Trophoblast cell (in vitro differentiated cells and primary cell): ENCODE data around the gene ACSL6.

Experiments
- DNase-seq, 2 donors: peaks; one replicate each; pipeline ENCODE4 v3.0.0-alpha.2; 2016
- H2AFZ ChIP-seq: 2 replicates; pipeline ENCODE4 v1.6.1; 2013; ENCODE audit warnings: low read length, moderate library complexity, mild to moderate bottlenecking; ENCODE audit not compliant: insufficient read depth, poor library complexity
- H2AK5ac ChIP-seq: 2 replicates; pipeline ENCODE4 v1.6.1; 2013; ENCODE audit warnings: mild to moderate bottlenecking, low read length
- H2BK120ac ChIP-seq: 2 replicates; pipeline ENCODE4 v1.6.1; 2013; ENCODE audit warnings: low read length, mild to moderate bottlenecking, moderate library complexity; ENCODE audit not compliant: insufficient read depth, poor library complexity
- H2BK12ac ChIP-seq: 2 replicates; pipeline ENCODE4 v1.6.1; 2013; ENCODE audit warnings: mild to moderate bottlenecking, low read length, moderate library complexity
- H2BK5ac ChIP-seq: 2 replicates; pipeline ENCODE4 v1.6.1; 2013; ENCODE audit warnings: low read length, low read depth, moderate library complexity, mild to moderate bottlenecking; ENCODE audit not compliant: poor library complexity
- H3K14ac ChIP-seq: 2 replicates; pipeline ENCODE4 v1.6.1; 2013; ENCODE audit warnings: mild to moderate bottlenecking, low read length
- H3K18ac ChIP-seq: 2 replicates; pipeline ENCODE4 v1.6.1; 2013; ENCODE audit warnings: mild to moderate bottlenecking, low read length
- H3K23ac ChIP-seq: 2 replicates; pipeline ENCODE4 v1.6.1; 2013; ENCODE audit warnings: low read length
- H3K27ac ChIP-seq: 2 replicates; pipeline ENCODE4 v1.5.1; 2013; ENCODE audit warnings: low read depth, mild to moderate bottlenecking, inconsistent platforms, low read length, moderate library complexity
- H3K27me3 ChIP-seq: 2 replicates; pipeline ENCODE4 v1.6.1; 2013; ENCODE audit warnings: inconsistent platforms, mild to moderate bottlenecking, low read length, moderate library complexity; ENCODE audit not compliant: insufficient read depth
- H3K36me3 ChIP-seq, 2 experiments: 1 replicate in 1 of 2; 2 replicates in 1 of 2; pipeline ENCODE4 v1.6.1; 2013; ENCODE audit warnings: low read length in 2 of 2, mild to moderate bottlenecking in 2 of 2, moderate library complexity in 1 of 2; ENCODE audit not compliant: insufficient read depth in 2 of 2, control insufficient read depth in 1 of 2
- H3K4ac ChIP-seq: 2 replicates; pipeline ENCODE4 v1.6.1; 2013; ENCODE audit warnings: low read depth, mild to moderate bottlenecking, low read length, moderate library complexity
- H3K4me1 ChIP-seq, 2 experiments: 1 replicate in 1 of 2; 2 replicates in 1 of 2; pipeline ENCODE4 v1.6.1; 2013; ENCODE audit warnings: low read length in 2 of 2, mild to moderate bottlenecking in 2 of 2, moderate library complexity in 1 of 2; ENCODE audit not compliant: insufficient read depth in 2 of 2, control insufficient read depth in 1 of 2
- H3K4me2 ChIP-seq: 2 replicates; pipeline ENCODE4 v1.6.1; 2013; ENCODE audit warnings: inconsistent platforms, mild to moderate bottlenecking, low read length, moderate library complexity
- H3K4me3 ChIP-seq: 2 replicates; pipeline ENCODE4 v1.5.1; 2013; ENCODE audit warnings: mild to moderate bottlenecking, low read depth, low read length, inconsistent platforms
- H3K79me1 ChIP-seq: one replicate; pipeline ENCODE4 v1.6.1; 2013; ENCODE audit warnings: low read length
- H3K79me2 ChIP-seq: 2 replicates; pipeline ENCODE4 v1.6.1; 2013; ENCODE audit warnings: low read length, mild to moderate bottlenecking; ENCODE audit not compliant: control insufficient read depth, insufficient read depth, poor library complexity
- H3K9ac ChIP-seq: 2 replicates; pipeline ENCODE4 v1.6.1; 2013; ENCODE audit warnings: mild to moderate bottlenecking, low read length
- H3K9me3 ChIP-seq: 2 replicates; pipeline ENCODE4 v1.6.1; 2013; ENCODE audit warnings: low read depth, mild to moderate bottlenecking, control low read depth, inconsistent platforms, low read length; ENCODE audit not compliant: insufficient read depth
- H4K12ac ChIP-seq: 2 replicates; pipeline ENCODE4 v1.6.1; 2013; ENCODE audit warnings: low read depth, mild to moderate bottlenecking, low read length, moderate library complexity
- H4K8ac ChIP-seq: 2 replicates; pipeline ENCODE4 v1.6.1; 2013; ENCODE audit warnings: low read depth, mild to moderate bottlenecking, low read length, moderate library complexity
- H4K91ac ChIP-seq: one replicate; pipeline ENCODE4 v1.6.1; 2013; ENCODE audit warnings: low read depth, mild to moderate bottlenecking, low read length, moderate library complexity
- WGBS: extraction: QIAGEN DNeasy Blood & Tissue Kit; methylation state at CpG from one replicate; pipeline ENCODE4 v1.1.7; 2013; ENCODE audit warnings: missing lambda C conversion rate; ENCODE audit not compliant: insufficient read length, insufficient coverage; ENCODE audit errors: extremely low coverage; 5-methylcytosine and 5-hydroxymethylcytosine counted together

ACSL6 gene

DNA sequence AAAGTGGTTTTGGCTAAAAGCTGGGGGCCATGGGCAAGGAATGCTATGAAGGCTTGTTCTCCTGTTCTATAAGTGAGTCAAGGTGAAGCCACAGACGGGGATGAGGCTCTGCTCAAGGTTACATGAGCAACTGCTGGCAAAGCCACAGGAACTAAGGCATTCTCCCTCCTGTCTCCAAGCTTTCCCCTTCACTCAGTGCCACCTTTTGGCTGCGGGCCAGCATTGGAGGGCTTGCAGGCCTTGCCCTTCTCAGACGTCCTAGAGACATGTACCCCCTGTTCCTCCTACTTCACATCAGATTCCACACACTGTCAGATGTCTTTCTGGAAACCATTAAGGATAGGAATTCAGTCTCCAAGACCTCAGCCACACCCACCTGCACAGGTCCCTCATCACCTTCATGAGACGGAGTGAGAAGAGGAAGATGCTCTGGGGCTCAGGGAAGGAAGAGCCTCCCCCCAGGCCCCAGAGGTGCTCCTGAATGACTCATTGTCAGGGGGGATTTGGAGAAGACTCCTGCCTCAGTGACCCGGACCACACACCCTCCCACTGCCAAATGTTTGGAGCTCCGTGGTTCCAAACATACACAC, 45.5 kb downstream of the ACSL6 start:
- no CpG with 5 or more reads among the region's 6 CpGs for WGBS
- no peak overlapping the region for H2BK120ac ChIP-seq

DNA sequence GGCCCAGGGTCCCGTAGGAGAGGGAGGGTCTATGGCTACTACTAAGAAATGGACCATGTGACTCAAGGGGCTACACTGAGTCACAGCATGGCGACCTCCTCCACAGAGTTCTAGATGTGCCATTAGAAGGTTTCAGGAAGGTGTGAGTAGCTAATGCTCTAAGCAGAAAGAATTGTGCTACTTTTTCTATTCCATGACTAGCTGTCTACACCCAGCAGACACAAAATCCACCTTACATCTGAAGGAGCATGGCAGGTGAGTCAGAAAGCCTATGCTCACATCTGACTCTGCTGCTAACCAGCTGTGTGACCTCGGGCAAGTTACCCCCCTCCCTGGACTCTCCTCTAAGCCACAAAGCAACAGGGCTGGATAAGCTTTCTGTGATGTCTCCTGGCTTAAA, 51.6 kb downstream of the ACSL6 start:
- H3K9ac ChIP-seq: no peak overlapping the region
- H4K8ac ChIP-seq: no peak overlapping the region
- no peak overlapping the region for H3K4ac ChIP-seq
- H2AK5ac ChIP-seq: no peak overlapping the region
- no peak overlapping the region for H3K18ac ChIP-seq
- no peak overlapping the region for H3K14ac ChIP-seq
- no peak overlapping the region for H2BK12ac ChIP-seq
- no peak overlapping the region for H2AFZ ChIP-seq
- no peak for DNase-seq
- no peaks in the 10 kb centered on the region for H3K27me3 ChIP-seq
- H2BK120ac ChIP-seq: no peak overlapping the region
- no peak overlapping the region for H4K91ac ChIP-seq
- H3K9me3 ChIP-seq: no peaks in the 10 kb centered on the region
- H3K4me2 ChIP-seq: no peak overlapping the region
- no peak overlapping the region for H3K27ac ChIP-seq
- H3K4me1 ChIP-seq: no peaks in the 10 kb centered on the region
- no peak overlapping the region for H4K12ac ChIP-seq
- no CpG with 5 or more reads among the region's 3 CpGs for WGBS
- H3K36me3 ChIP-seq: no peaks in the 10 kb centered on the region
- H3K79me2 ChIP-seq: no peaks in the 10 kb centered on the region
- no peak overlapping the region for H3K23ac ChIP-seq
- H3K4me3 ChIP-seq: no peak overlapping the region
- H2BK5ac ChIP-seq: no peak overlapping the region
- H3K79me1 ChIP-seq: no peaks in the 10 kb centered on the region

More for the DNA sequence above, 45.5 kb downstream of the ACSL6 start:
- H3K4me3 ChIP-seq: no peak overlapping the region
- H2AK5ac ChIP-seq: no peak overlapping the region
- no peak overlapping the region for H3K18ac ChIP-seq
- H3K27ac ChIP-seq: no peak overlapping the region
- H3K23ac ChIP-seq: no peak overlapping the region
- H3K27me3 ChIP-seq: no peaks in the 10 kb centered on the region
- no peak overlapping the region for H2BK5ac ChIP-seq
- no peak overlapping the region for H3K4ac ChIP-seq
- H4K8ac ChIP-seq: no peak overlapping the region
- no peak overlapping the region for H3K14ac ChIP-seq
- no peak for DNase-seq
- no peak overlapping the region for H3K4me2 ChIP-seq
- no peak overlapping the region for H2AFZ ChIP-seq
- no peaks in the 10 kb centered on the region for H3K36me3 ChIP-seq
- no peaks in the 10 kb centered on the region for H3K4me1 ChIP-seq
- no peak overlapping the region for H2BK12ac ChIP-seq
- H3K9ac ChIP-seq: no peak overlapping the region
- H3K79me2 ChIP-seq: no peaks in the 10 kb centered on the region
- no peak overlapping the region for H4K91ac ChIP-seq
- no peak overlapping the region for H4K12ac ChIP-seq
- H3K9me3 ChIP-seq: no peaks in the 10 kb centered on the region
- no peaks in the 10 kb centered on the region for H3K79me1 ChIP-seq

DNA sequence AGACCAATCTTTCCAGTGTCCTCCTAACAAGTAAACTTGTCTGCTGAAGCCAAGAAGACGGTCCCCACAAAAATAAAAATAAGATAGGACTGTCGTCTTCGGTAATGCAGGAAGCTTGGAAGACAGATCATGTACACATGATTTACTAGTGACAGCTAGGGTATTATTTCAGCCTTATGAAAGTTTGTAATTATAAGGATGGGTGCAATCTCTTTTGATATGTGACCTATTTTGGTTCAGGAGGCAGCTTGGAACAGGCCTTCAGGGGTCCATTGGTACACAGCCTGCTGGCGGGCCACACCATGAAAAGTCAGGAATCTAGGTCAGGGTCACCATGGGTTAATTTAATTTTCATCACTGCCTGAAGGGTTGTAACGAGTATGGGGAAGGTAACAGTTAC, 52.3 kb downstream of the ACSL6 start:
- Histone ChIP-seq H4K12ac (no peak overlapping the region), H4K8ac (no peak overlapping the region), H2AK5ac (no peak overlapping the region), H3K27ac (no peak overlapping the region), H4K91ac (no peak overlapping the region), H3K36me3 (no peaks in the 10 kb centered on the region), H3K23ac (no peak overlapping the region), H2BK120ac (no peak overlapping the region), H3K4me1 (no peaks in the 10 kb centered on the region), H3K9ac (no peak overlapping the region), H3K4ac (no peak overlapping the region), H2BK5ac (no peak overlapping the region), H3K4me2 (no peak overlapping the region), H3K79me1 (no peaks in the 10 kb centered on the region), H3K79me2 (no peaks in the 10 kb centered on the region), H3K27me3 (no peaks in the 10 kb centered on the region), H2BK12ac (no peak overlapping the region), H2AFZ (no peak overlapping the region), H3K14ac (no peak overlapping the region), H3K18ac (no peak overlapping the region), H3K4me3 (no peak overlapping the region), H3K9me3 (no peaks in the 10 kb centered on the region)
- no peak for DNase-seq
- WGBS: no CpG with 5 or more reads among the region's 5 CpGs

DNA sequence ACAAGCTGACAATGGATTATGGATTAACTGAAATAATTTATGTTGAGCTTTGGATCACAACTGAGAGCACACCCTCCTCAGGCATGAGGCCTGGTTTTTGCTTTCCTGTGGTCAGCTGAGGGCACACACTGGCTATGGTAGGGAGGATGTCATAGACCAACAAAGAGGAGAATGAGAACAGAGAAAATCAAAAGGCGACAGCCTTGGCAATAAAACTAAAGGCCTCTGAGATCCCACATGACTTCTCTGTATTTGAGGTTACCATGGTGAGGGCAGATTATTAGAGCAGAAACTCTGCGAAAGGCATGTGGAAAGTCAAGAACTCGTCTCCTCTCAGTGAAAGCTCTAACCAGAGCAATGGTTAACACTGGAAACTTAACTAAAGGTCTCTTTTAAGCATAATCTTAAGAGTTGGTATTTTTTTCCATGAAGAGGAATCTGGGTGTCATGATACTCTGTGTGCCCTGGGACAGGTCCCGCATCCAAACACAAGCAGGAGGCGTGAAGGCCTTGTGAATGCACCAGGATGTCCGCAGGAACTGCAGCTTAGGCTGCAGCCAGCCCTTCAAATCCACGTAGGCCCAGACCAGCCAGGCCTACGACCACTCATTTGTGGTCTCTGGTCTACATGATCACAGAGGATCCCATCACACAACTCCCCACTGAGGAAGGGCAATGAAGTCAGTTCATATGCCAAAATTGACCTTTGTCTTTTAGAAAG, 53.6 kb downstream of the ACSL6 start:
- Histone ChIP-seq H3K4me2 (no peak overlapping the region), H3K23ac (no peak overlapping the region), H3K18ac (no peak overlapping the region), H4K91ac (no peak overlapping the region), H3K27me3 (no peaks in the 10 kb centered on the region), H3K79me1 (no peaks in the 10 kb centered on the region), H3K14ac (no peak overlapping the region), H4K12ac (no peak overlapping the region), H4K8ac (no peak overlapping the region), H3K4ac (no peak overlapping the region), H3K4me3 (no peak overlapping the region), H2AK5ac (no peak overlapping the region), H2BK5ac (no peak overlapping the region), H3K9me3 (no peaks in the 10 kb centered on the region), H3K27ac (no peak overlapping the region), H3K36me3 (no peaks in the 10 kb centered on the region), H2BK12ac (no peak overlapping the region), H3K9ac (no peak overlapping the region), H3K4me1 (no peaks in the 10 kb centered on the region), H3K79me2 (no peaks in the 10 kb centered on the region), H2BK120ac (no peak overlapping the region), H2AFZ (no peak overlapping the region)
- peak in 1 of 2 donors; percentile 20 for DNase-seq
- no CpG with 5 or more reads among the region's 8 CpGs for WGBS
